HG03439 (cell line): Measurements from ENCODE around the gene NEU4.
A peak's percentile ranks its signal among the peaks of the same experiment; 100 is the strongest.
"Not testable (repeated sequence)": the region's sequence is repeated elsewhere in the genome, so short reads cannot be mapped to it uniquely, and the experiment has no call there.

Experiments used
- ATAC-seq: cut with Tn5 transposase; IDR thresholded peaks from one replicate; pipeline ENCODE4 v1.9.1; 2021; ENCODE audit warnings: mild to moderate bottlenecking, moderate library complexity; ENCODE audit not compliant: unreplicated experiment

Gene NEU4

GRCh38 chr2:241774419-241775222 lies 34.4 kb upstream of the NEU4 start:
- no peak for ATAC-seq

GRCh38 chr2:241775223-241776177 lies 33.5 kb upstream of the NEU4 start:
- ATAC-seq: no peak

- no peak for ATAC-seq
These were observed 32.4 kb upstream of the NEU4 start, which contains the start of gene GAL3ST2 for GRCh38 chr2:241776336-241777169. GAL3ST2 (plus strand) TSS chr2:241776822; CDS start chr2:241776956, 134 bp downstream.

- no peak for ATAC-seq
These were observed 31.8 kb upstream of the NEU4 start for GRCh38 chr2:241777170-241777685.

- ATAC-seq: no peak
These were observed 31.0 kb upstream of the NEU4 start for GRCh38 chr2:241777686-241778627.

GRCh38 chr2:241780939-241781569 lies 27.9 kb upstream of the NEU4 start:
- ATAC-seq: no peak

GRCh38 chr2:241782053-241782452 lies 26.9 kb upstream of the NEU4 start:
- ATAC-seq: not testable (repeated sequence)

GRCh38 chr2:241788135-241788534 lies 20.9 kb upstream of the NEU4 start:
- ATAC-seq: no peak

- peak; percentile 77 for ATAC-seq
These were observed 20.4 kb upstream of the NEU4 start for GRCh38 chr2:241788572-241788971.

GRCh38 chr2:241791385-241791784 lies 17.6 kb upstream of the NEU4 start:
- ATAC-seq: not testable (repeated sequence)

- no peak for ATAC-seq
These were observed 15.6 kb upstream of the NEU4 start for GRCh38 chr2:241793385-241793784.

GRCh38 chr2:241794250-241794823 lies 14.7 kb upstream of the NEU4 start:
- no peak for ATAC-seq

GRCh38 chr2:241795021-241795999 lies 13.7 kb upstream of the NEU4 start:
- ATAC-seq: no peak

- ATAC-seq: no peak
These were observed 12.8 kb upstream of the NEU4 start for GRCh38 chr2:241796209-241796608.

- no peak for ATAC-seq
These were observed 12.3 kb upstream of the NEU4 start for GRCh38 chr2:241796610-241797138.

GRCh38 chr2:241797441-241798080 lies 11.4 kb upstream of the NEU4 start:
- no peak for ATAC-seq
